ENCODE measurements around the gene TANGO2.

DNA sequence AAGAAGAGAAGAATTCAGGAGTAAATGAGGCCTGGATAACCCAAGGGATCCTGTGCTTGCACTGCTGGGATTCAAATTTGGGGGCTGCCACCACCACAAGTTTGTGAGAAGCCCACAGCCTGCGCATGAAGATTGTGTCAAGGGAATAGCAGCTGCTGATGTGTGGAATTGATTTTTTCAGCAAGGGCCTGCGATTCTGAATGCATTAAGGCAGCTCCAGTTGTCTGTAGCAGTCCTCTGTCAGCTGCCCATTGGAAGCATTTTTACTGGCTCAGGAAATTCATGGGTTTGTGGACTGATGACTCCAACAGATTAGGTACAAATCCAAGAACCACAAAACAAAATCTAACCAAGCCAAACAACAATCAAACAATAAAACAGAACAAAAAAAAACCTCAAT, 18.3 kb upstream of the TANGO2 start:
- TF ChIP-seq, protein P1, sequence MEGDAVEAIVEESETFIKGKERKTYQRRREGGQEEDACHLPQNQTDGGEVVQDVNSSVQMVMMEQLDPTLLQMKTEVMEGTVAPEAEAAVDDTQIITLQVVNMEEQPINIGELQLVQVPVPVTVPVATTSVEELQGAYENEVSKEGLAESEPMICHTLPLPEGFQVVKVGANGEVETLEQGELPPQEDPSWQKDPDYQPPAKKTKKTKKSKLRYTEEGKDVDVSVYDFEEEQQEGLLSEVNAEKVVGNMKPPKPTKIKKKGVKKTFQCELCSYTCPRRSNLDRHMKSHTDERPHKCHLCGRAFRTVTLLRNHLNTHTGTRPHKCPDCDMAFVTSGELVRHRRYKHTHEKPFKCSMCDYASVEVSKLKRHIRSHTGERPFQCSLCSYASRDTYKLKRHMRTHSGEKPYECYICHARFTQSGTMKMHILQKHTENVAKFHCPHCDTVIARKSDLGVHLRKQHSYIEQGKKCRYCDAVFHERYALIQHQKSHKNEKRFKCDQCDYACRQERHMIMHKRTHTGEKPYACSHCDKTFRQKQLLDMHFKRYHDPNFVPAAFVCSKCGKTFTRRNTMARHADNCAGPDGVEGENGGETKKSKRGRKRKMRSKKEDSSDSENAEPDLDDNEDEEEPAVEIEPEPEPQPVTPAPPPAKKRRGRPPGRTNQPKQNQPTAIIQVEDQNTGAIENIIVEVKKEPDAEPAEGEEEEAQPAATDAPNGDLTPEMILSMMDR (IDR thresholded peaks at IDR 0.05; ENCODE audit: low read length): no peak
- no peak for TF ChIP-seq EZH2 (IDR thresholded peaks at IDR 0.05; ENCODE audit: borderline replicate concordance, low read length)
